ENCODE results near the gene SUSD1. TPM values are rescaled to one million over a fixed set of nuclear protein-coding genes. Genes with fewer than 3 reads are reported as not detected.

SUSD1 gene
- total RNA-seq, 1 experiment from 2014 or later, result 8.1 TPM

DNA sequence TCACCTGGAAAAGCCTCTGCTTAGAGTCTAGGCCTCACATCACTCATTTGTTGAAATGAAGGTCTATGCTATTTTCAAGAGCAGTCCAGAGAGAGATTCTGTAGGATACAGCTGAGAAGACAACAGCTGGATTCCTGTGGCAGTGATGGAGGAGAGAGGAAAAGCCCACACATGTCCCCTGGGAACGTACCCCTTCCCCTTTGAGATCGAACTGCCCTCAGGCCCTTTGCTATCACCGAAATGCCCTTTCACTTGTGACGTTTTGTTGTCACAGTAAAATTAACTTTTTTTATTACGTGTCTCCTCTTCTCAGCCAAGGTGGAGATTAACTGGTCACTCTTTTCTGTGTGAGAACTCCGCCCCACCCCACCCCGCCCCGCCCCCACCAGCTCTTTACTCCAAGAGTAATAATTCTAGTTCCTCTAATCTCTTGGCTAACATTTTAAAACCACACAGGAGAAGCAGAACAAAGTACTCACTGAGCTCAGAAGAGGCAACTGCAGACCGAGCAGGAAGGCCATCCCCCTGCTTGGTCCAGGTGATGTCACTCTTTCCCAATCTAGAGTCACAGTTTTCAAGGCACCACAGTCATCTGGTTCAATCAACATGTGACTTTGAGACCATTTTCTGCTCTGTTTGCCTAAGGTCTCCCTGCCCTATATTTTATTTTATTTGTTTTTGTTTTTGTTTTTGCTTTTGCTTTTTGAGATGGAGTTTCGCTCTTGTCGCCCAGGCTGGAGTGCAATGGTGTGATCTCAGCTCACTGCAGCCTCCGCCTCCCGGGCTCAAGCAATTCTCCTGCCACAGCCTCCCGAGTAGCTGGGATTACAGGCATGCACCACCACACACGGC, 105.6 kb downstream of the SUSD1 start:
- Histone ChIP-seq H3K9ac (ENCODE audit: extremely low read depth, insufficient read length, low read length) (no peak overlapping the region), H2AFZ (ENCODE audit: low read length) (no peak overlapping the region), H3K27ac (ENCODE audit: insufficient read length, low read depth, low read length) (no peak overlapping the region), H2BK20ac (ENCODE audit: low read depth, low read length, poor library complexity, severe bottlenecking) (no peak overlapping the region), H4K5ac (ENCODE audit: insufficient read length, low read depth, low read length) (no peak overlapping the region), H3K14ac (ENCODE audit: insufficient read depth, low read length) (no peak overlapping the region), H2BK12ac (ENCODE audit: insufficient read length, low read depth, low read length) (no peak overlapping the region), H3K23me2 (ENCODE audit: insufficient read length, low read depth, low read length, poor library complexity, severe bottlenecking) (no peaks in the 10 kb centered on the region), H2BK5ac (ENCODE audit: insufficient read length, low read length) (no peak overlapping the region), H2BK120ac (ENCODE audit: low read depth, low read length, poor library complexity, severe bottlenecking) (no peak overlapping the region), H4K20me1 (ENCODE audit: control insufficient read depth, insufficient read depth, insufficient read length) (no peaks in the 10 kb centered on the region), H3K79me2 (ENCODE audit: insufficient read depth, low read length) (no peaks in the 10 kb centered on the region), H3K4me2 (ENCODE audit: insufficient read depth, insufficient read length, low read length) (no peak overlapping the region), H3K18ac (ENCODE audit: insufficient read length, low read depth, low read length) (no peak overlapping the region), H3K4me1 (ENCODE audit: insufficient read depth, low read length) (no peaks in the 10 kb centered on the region; the same call in 1 of the 2 replicates), H4K91ac (ENCODE audit: insufficient read length, low read depth, low read length) (no peak overlapping the region), H3K23ac (ENCODE audit: insufficient read length, low read depth, low read length) (no peak overlapping the region), H3K56ac (ENCODE audit: insufficient read length, low read depth, low read length) (no peak overlapping the region), H3K27me3 (ENCODE audit: insufficient read depth, low read length) (no peaks in the 10 kb centered on the region), H3K79me1 (ENCODE audit: insufficient read depth, low read depth, low read length, poor library complexity, severe bottlenecking) (no peaks in the 10 kb centered on the region), H2AK5ac (ENCODE audit: insufficient read length, low read length) (no peak overlapping the region), H3K4ac (ENCODE audit: low read depth, low read length) (no peak overlapping the region), H3T11ph (ENCODE audit: low read length) (no peak overlapping the region), H4K8ac (replicated peaks; ENCODE audit: insufficient read length, low read depth, low read length) (no peak overlapping the region), H3K9me3 (ENCODE audit: control insufficient read depth, low read depth, low read length) (no peaks in the 10 kb centered on the region), H2BK15ac (ENCODE audit: low read depth, low read length) (no peak overlapping the region)
- no CpG with 5 or more reads among the region's 15 CpGs for WGBS (ENCODE audit: extremely low coverage, insufficient read length, low lambda C conversion rate)
- TF ChIP-seq, protein P1, sequence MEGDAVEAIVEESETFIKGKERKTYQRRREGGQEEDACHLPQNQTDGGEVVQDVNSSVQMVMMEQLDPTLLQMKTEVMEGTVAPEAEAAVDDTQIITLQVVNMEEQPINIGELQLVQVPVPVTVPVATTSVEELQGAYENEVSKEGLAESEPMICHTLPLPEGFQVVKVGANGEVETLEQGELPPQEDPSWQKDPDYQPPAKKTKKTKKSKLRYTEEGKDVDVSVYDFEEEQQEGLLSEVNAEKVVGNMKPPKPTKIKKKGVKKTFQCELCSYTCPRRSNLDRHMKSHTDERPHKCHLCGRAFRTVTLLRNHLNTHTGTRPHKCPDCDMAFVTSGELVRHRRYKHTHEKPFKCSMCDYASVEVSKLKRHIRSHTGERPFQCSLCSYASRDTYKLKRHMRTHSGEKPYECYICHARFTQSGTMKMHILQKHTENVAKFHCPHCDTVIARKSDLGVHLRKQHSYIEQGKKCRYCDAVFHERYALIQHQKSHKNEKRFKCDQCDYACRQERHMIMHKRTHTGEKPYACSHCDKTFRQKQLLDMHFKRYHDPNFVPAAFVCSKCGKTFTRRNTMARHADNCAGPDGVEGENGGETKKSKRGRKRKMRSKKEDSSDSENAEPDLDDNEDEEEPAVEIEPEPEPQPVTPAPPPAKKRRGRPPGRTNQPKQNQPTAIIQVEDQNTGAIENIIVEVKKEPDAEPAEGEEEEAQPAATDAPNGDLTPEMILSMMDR (conservative IDR thresholded peaks at IDR 0.05), result no peak
- Mint-ChIP-seq H3K4me1 (peaks cover 26 to 29% of the 10 kb centered on the region in 2 experiments), H3K36me3 (ENCODE audit: insufficient read depth in 1 of 3, low read depth in 3 of 3) (peaks cover 0 to 4% (median 2%) of the 10 kb centered on the region in 3 experiments; a peak in 3 of 7 replicates), H3K27ac (no peak overlapping the region), H3K4me3 (no peak overlapping the region), H3K27me3 (ENCODE audit: low read depth) (no peaks in the 10 kb centered on the region), H3K9me3 (peaks cover 3 to 4% of the 10 kb centered on the region in 2 experiments; a peak in 4 of 5 replicates)
- no peak for DNase-seq
